HCT116 (cell line): ENCODE data around the gene GALNT16. TPM values are rescaled to one million over a fixed set of nuclear protein-coding genes. Genes with fewer than 3 reads are reported as not detected.

ENCODE experiments used
- ATAC-seq: fragments of 200-7000 bp; cut with Tn5 transposase; 2 replicates; pipeline ENCODE4 v1.9.1; 2020; ENCODE audit warnings: mild to moderate bottlenecking, moderate library complexity
- BruUV-seq: library from RNA; stranded (reverse); fragments of 400-500 nt; replicated peaks from 2 replicates; lab custom pipeline; 2021; lab: Mats Ljungman, UMichigan
- CTCF ChIA-PET: fragments of 300-600 bp; sonication (Branson Sonifier 250); formaldehyde crosslinking; loops from one replicate; lab custom pipeline; 2021; ENCODE audit warnings: antibody characterized with exemption; lab: Charles Lee
- POLR2A ChIA-PET: fragments of 300-600, 350-600 bp; sonication (Branson Sonifier 250); formaldehyde crosslinking; loops from one replicate; lab custom pipeline; 2021; ENCODE audit warnings: antibody characterized with exemption; lab: Charles Lee
- RAD21 ChIA-PET, 2 experiments: fragments of 300-600 bp; sonication (Branson Sonifier 250); formaldehyde crosslinking; loops; one replicate each; lab custom pipeline; 2023; ENCODE audit warnings: low total read pairs in 2 of 2; ENCODE audit not compliant: uncharacterized antibody in 2 of 2, unreplicated experiment in 2 of 2, low non-redundant PET in 1 of 2; lab: Charles Lee
- DNase-seq: peaks from one replicate; pipeline ENCODE4 v3.0.0-alpha.2; 2010; ENCODE audit warnings: low read depth, low spot score
- H2AFZ ChIP-seq: fragments of 200-600 bp; shearing (Covaris generic), sonication (generic); 2 replicates; pipeline ENCODE4 v1.6.1; 2017; ENCODE audit warnings: low read depth, mixed run types, mixed read lengths, antibody characterized with exemption, low read length; ENCODE audit not compliant: poor library complexity, severe bottlenecking
- H3K27ac ChIP-seq: 2 replicates; pipeline ENCODE4 v1.5.1; 2012; ENCODE audit warnings: low read depth, low read length
- H3K27me3 ChIP-seq: fragments of 200-600 bp; sonication (generic); 2 replicates; pipeline ENCODE4 v1.6.1; 2016; ENCODE audit warnings: mixed run types, low read length, mixed read lengths; ENCODE audit not compliant: insufficient read depth
- H3K36me3 ChIP-seq, 2 experiments: fragments of 200-500 bp in 1 of 2; fragments of 200-600 bp in 1 of 2; sonication (Bioruptor generic) in 1 of 2; sonication (generic) in 1 of 2; 2 replicates each; pipeline versions ENCODE4 v1.5.1 to v1.6.1; 2014 to 2016; ENCODE audit warnings: low read length in 2 of 2, inconsistent platforms in 1 of 2, mixed read lengths in 1 of 2, mixed run types in 1 of 2; ENCODE audit not compliant: insufficient read depth in 2 of 2, control insufficient read depth in 1 of 2
- H3K4me1 ChIP-seq, 2 experiments: fragments of 200-600 bp in 1 of 2; sonication (generic) in 1 of 2; 2 replicates each; pipeline versions ENCODE4 v1.5.1 to v1.6.1; 2012 to 2017; ENCODE audit warnings: low read length in 2 of 2, inconsistent platforms in 1 of 2, mild to moderate bottlenecking in 1 of 2, mixed read lengths in 1 of 2, mixed run types in 1 of 2, moderate library complexity in 1 of 2; ENCODE audit not compliant: insufficient read depth in 2 of 2, control insufficient read depth in 1 of 2
- H3K4me2 ChIP-seq: fragments of 200-600 bp; sonication (generic); 2 replicates; pipeline ENCODE4 v1.6.1; 2017; ENCODE audit warnings: mixed run types, low read length, mixed read lengths
- H3K4me3 ChIP-seq, 2 experiments: fragments of 200-600 bp in 1 of 2; sonication (generic) in 1 of 2; replicated peaks in 1 of 2; 2 replicates each; pipeline ENCODE4 v1.5.1; 2011 to 2016; ENCODE audit warnings: low read length in 2 of 2, control low read depth in 1 of 2, low read depth in 1 of 2, mild to moderate bottlenecking in 1 of 2, mixed read lengths in 1 of 2, mixed run types in 1 of 2
- H3K79me2 ChIP-seq: fragments of 200-600 bp; sonication (generic); 2 replicates; pipeline ENCODE4 v1.6.1; 2017; ENCODE audit warnings: mild to moderate bottlenecking, mixed run types, low read length, moderate library complexity, mixed read lengths; ENCODE audit not compliant: insufficient read depth
- H3K9ac ChIP-seq: fragments of 200-600 bp; sonication (generic); 2 replicates; pipeline ENCODE4 v1.6.1; 2016; ENCODE audit warnings: low read length, mixed read lengths
- H3K9me2 ChIP-seq: fragments of 200-600 bp; sonication (generic), shearing (Covaris generic); 2 replicates; pipeline ENCODE4 v1.6.1; 2017; ENCODE audit warnings: mixed run types, mild to moderate bottlenecking, moderate library complexity; ENCODE audit not compliant: insufficient read depth
- H3K9me3 ChIP-seq, 2 experiments: fragments of 200-500 bp in 1 of 2; fragments of 200-600 bp in 1 of 2; sonication (Bioruptor generic) in 1 of 2; sonication (generic) in 1 of 2; 2 replicates each; pipeline ENCODE4 v1.6.1; 2014 to 2017; ENCODE audit warnings: low read length in 2 of 2, mixed read lengths in 2 of 2, inconsistent platforms in 1 of 2, low read depth in 1 of 2, mild to moderate bottlenecking in 1 of 2, mixed run types in 1 of 2, moderate library complexity in 1 of 2; ENCODE audit not compliant: control insufficient read depth in 1 of 2, insufficient read depth in 1 of 2
- H4K20me1 ChIP-seq: fragments of 200-600 bp; sonication (generic), shearing (Covaris generic); 2 replicates; pipeline ENCODE4 v1.6.1; 2017; ENCODE audit warnings: mixed run types, mild to moderate bottlenecking, moderate library complexity; ENCODE audit not compliant: insufficient read depth
- POLR2AphosphoS5 ChIP-seq: IDR thresholded peaks from 2 replicates; pipeline ENCODE4 v1.6.1; 2011; ENCODE audit warnings: mild to moderate bottlenecking, low read depth, low read length, moderate library complexity
- RAD21 ChIP-seq: IDR thresholded peaks from 2 replicates; pipeline ENCODE4 v1.6.1; 2012; ENCODE audit warnings: low read depth, mild to moderate bottlenecking
- SIN3A ChIP-seq: IDR thresholded peaks from 2 replicates; pipeline ENCODE4 v1.6.1; 2012; ENCODE audit warnings: low read depth
- intact Hi-C: fragments of 100-400 bp; cut with micrococcal nuclease; formaldehyde crosslinking; loops from 2 replicates; pipeline ENCODE4 v1.10.0; 2022
- total RNA-seq: library from RNA; stranded (reverse); gene quantifications from one replicate; pipeline ENCODE4 v1.2.1, GENCODE V29; 2021; ENCODE audit not compliant: unreplicated experiment
- TF ChIP-seq, protein P1 (sequence below): IDR thresholded peaks from 2 replicates; pipeline ENCODE4 v1.6.1; 2012; ENCODE audit warnings: low read depth
- TF ChIP-seq, protein P2 (sequence below), 3 experiments: fragments of 200-600 bp in 1 of 3; sonication (generic) in 1 of 3; IDR thresholded peaks in 2 of 3; conservative IDR thresholded peaks in 1 of 3; 2 replicates each; pipeline ENCODE4 v1.5.1; 2012 to 2017; ENCODE audit warnings: low read depth in 2 of 3, low read length in 2 of 3, antibody characterized with exemption in 1 of 3, borderline replicate concordance in 1 of 3, control low read depth in 1 of 3, mild to moderate bottlenecking in 1 of 3, mixed read lengths in 1 of 3, mixed run types in 1 of 3, moderate library complexity in 1 of 3; ENCODE audit not compliant: insufficient read depth in 1 of 3

GALNT16 gene
- total RNA-seq, 1 experiment from 2014 or later, result 0.32 TPM

DNA sequence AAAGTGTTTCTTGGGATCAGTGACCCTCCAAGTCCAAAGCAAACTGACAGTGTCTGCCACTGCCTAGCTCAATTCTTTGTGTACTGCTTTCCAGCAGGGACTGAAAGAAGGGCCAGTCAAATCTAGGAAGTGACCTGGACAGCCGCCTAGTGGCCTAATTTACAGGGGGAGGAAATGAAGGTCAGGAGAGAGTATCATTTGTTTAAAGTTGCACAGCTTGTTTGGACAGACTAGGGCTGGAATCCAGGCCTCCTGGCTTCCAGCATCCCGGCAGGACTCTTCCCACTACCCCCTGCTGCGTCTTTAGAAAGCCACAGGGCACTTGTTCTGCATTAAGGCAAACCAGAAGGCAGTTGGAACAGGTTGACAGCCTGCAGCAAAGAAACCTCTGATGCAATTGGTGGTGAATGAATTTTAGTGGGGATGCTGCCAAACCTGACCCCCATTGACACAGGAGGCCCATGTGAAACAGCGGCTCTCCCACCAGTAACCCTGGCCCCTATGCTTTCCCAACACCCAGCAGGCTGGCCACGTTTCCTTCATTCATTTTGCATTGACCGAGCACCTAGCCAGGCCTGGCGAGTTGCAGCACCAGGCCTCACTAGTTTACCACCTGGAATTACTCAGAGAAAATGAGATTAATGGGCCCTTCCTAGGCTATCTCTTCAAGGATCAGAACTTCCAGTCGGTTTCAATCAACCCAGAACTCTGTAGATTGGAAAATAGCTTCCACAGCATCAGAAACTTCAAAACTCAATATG lies 28.2 kb downstream of the GALNT16 start:
- BruUV-seq, result no TSS peak
- ChIA-PET RAD21 (no interaction called here), POLR2A (no interaction called here), CTCF (interaction anchor here (0.8 kb wide), 1 partner anchor 158 kb away, joined by 3 read pairs; no protein-coding TSS in a partner anchor)
- H3K79me2 ChIP-seq, result no peaks in the 10 kb centered on the region
- ATAC-seq, result peak; percentile 70
- H3K9me3 ChIP-seq, result no peaks in the 10 kb centered on the region
- no peak for DNase-seq
- TF ChIP-seq, protein P1, sequence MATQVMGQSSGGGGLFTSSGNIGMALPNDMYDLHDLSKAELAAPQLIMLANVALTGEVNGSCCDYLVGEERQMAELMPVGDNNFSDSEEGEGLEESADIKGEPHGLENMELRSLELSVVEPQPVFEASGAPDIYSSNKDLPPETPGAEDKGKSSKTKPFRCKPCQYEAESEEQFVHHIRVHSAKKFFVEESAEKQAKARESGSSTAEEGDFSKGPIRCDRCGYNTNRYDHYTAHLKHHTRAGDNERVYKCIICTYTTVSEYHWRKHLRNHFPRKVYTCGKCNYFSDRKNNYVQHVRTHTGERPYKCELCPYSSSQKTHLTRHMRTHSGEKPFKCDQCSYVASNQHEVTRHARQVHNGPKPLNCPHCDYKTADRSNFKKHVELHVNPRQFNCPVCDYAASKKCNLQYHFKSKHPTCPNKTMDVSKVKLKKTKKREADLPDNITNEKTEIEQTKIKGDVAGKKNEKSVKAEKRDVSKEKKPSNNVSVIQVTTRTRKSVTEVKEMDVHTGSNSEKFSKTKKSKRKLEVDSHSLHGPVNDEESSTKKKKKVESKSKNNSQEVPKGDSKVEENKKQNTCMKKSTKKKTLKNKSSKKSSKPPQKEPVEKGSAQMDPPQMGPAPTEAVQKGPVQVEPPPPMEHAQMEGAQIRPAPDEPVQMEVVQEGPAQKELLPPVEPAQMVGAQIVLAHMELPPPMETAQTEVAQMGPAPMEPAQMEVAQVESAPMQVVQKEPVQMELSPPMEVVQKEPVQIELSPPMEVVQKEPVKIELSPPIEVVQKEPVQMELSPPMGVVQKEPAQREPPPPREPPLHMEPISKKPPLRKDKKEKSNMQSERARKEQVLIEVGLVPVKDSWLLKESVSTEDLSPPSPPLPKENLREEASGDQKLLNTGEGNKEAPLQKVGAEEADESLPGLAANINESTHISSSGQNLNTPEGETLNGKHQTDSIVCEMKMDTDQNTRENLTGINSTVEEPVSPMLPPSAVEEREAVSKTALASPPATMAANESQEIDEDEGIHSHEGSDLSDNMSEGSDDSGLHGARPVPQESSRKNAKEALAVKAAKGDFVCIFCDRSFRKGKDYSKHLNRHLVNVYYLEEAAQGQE, result no peak
- no peak for TF ChIP-seq POLR2AphosphoS5
- TF ChIP-seq, protein P2, sequence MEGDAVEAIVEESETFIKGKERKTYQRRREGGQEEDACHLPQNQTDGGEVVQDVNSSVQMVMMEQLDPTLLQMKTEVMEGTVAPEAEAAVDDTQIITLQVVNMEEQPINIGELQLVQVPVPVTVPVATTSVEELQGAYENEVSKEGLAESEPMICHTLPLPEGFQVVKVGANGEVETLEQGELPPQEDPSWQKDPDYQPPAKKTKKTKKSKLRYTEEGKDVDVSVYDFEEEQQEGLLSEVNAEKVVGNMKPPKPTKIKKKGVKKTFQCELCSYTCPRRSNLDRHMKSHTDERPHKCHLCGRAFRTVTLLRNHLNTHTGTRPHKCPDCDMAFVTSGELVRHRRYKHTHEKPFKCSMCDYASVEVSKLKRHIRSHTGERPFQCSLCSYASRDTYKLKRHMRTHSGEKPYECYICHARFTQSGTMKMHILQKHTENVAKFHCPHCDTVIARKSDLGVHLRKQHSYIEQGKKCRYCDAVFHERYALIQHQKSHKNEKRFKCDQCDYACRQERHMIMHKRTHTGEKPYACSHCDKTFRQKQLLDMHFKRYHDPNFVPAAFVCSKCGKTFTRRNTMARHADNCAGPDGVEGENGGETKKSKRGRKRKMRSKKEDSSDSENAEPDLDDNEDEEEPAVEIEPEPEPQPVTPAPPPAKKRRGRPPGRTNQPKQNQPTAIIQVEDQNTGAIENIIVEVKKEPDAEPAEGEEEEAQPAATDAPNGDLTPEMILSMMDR (IDR thresholded peaks at IDR 0.05 in 2 of 3, conservative IDR thresholded peaks at IDR 0.05 in 1 of 3; ENCODE audit: borderline replicate concordance in 1 of 3, insufficient read depth in 1 of 3, low read depth in 2 of 3, low read length in 2 of 3), result peak; percentile 20 to 35 (median 24); a peak in 2 of 6 replicates
- TF ChIP-seq SIN3A, result no peak
- peak; percentile 25; the same call in 1 of the 2 replicates for TF ChIP-seq RAD21
- no peaks in the 10 kb centered on the region for H3K9me2 ChIP-seq
- no peak overlapping the region for H3K4me2 ChIP-seq
- H4K20me1 ChIP-seq, result no peaks in the 10 kb centered on the region
- no peak overlapping the region for H3K27ac ChIP-seq
- H3K27me3 ChIP-seq, result no peaks in the 10 kb centered on the region
- no peaks in the 10 kb centered on the region for H3K36me3 ChIP-seq
- intact Hi-C loops, result no loop called here
- H3K4me3 ChIP-seq, result no peak overlapping the region
- peaks cover 0 to 7% of the 10 kb centered on the region in 2 experiments; a peak in 1 of 4 replicates for H3K4me1 ChIP-seq
- H2AFZ ChIP-seq, result no peak overlapping the region
- no peak overlapping the region for H3K9ac ChIP-seq
